ENCODE data around the gene FERMT1.

DNA sequence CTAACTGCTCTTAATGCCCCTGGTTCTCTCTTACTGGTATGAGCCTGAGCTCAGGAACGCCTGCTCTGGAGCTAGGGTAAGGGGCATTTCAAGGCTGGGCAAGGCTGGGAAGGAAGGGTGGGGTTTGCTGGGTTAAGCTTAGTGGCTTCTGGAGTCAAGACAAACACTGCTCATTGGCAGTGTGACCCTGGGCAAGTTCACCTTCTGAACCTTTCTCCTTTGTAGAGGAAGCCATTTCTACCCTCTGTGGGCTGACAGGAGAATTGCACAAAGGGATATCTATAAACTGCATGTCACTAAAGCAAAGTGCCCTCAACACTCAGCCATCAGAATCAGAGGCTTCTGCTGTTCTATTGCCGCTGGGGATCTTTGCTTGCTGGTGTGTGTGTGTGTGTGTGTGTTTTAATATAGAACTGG is 48.7 kb downstream of the FERMT1 start:
- TF ChIP-seq, protein P1, sequence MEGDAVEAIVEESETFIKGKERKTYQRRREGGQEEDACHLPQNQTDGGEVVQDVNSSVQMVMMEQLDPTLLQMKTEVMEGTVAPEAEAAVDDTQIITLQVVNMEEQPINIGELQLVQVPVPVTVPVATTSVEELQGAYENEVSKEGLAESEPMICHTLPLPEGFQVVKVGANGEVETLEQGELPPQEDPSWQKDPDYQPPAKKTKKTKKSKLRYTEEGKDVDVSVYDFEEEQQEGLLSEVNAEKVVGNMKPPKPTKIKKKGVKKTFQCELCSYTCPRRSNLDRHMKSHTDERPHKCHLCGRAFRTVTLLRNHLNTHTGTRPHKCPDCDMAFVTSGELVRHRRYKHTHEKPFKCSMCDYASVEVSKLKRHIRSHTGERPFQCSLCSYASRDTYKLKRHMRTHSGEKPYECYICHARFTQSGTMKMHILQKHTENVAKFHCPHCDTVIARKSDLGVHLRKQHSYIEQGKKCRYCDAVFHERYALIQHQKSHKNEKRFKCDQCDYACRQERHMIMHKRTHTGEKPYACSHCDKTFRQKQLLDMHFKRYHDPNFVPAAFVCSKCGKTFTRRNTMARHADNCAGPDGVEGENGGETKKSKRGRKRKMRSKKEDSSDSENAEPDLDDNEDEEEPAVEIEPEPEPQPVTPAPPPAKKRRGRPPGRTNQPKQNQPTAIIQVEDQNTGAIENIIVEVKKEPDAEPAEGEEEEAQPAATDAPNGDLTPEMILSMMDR (IDR thresholded peaks at IDR 0.05) = peak in 2 of 5 experiments; percentile 8 to 17
- no peak for TF ChIP-seq POLR2A (IDR thresholded peaks at IDR 0.05)

Measured in tibial nerve (tissue), 3 donors.